Measurements from ENCODE around the gene TCF19. TPM values are rescaled to one million over a fixed set of nuclear protein-coding genes. Genes with fewer than 3 reads are reported as not detected.

Gene TCF19
- total RNA-seq, 4 donors from 2014 or later: 2.3 to 6.7 (median 5.8) TPM

DNA sequence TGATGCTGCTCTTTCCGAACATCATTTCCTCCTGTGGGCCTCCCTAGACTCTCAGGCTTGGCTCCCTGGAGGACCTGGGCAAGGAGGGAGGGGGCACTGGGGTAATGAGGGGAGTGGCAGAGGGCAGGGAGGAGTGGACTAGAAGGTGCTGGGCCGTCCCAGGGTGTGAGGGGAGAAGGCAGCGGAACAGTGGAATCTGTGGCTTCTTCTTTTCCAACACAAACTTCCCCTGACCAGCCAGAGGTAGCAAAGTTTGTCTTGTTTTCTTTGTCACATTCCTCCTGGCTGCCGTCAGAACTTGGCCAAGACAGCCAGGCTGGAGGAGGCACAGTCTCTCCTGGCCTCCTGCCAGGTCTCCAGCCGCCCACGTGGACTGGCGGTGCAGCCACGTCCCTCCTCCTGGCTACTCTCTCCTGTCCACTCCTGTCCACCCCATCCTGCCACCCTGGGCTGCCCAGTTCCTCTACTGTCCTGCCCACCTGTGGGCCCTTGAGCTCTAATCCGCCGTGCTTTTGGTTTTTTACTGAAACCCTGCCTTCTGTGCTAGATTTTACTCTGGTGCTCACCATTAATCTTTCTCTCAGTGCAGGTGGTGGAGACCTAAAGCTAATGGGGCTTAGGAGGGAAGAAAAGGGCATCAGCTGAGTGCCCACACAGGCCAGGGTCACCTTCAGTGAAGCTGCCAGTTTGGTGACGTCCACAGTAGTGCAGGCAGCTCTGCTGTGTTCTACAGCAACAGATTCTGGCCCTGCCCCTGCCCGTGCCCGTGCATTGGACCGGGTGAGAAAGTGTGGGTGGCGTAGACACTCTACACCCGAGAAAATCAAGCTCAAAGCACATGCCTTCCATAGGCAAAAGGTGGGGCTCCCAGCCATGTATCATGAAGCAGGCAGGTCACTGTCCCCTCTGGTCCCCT lies 35.3 kb upstream of the TCF19 start:
- Histone ChIP-seq H3K4me3 (no peak overlapping the region), H3K36me3 (no peaks in the 10 kb centered on the region), H3K4me1 (peaks cover 22 to 56% (median 31%) of the 10 kb centered on the region in 4 donors), H3K27ac (replicated peaks in 1 of 4) (peak overlapping the region; percentile 27 to 76 (median 48)), H3K9me3 (no peaks in the 10 kb centered on the region), H3K27me3 (no peaks in the 10 kb centered on the region)
- DNase-seq (ENCODE audit: extremely low spot score): no peak
- intact Hi-C loops (cut with DNase I): no loop called here
- TF ChIP-seq, protein P1, sequence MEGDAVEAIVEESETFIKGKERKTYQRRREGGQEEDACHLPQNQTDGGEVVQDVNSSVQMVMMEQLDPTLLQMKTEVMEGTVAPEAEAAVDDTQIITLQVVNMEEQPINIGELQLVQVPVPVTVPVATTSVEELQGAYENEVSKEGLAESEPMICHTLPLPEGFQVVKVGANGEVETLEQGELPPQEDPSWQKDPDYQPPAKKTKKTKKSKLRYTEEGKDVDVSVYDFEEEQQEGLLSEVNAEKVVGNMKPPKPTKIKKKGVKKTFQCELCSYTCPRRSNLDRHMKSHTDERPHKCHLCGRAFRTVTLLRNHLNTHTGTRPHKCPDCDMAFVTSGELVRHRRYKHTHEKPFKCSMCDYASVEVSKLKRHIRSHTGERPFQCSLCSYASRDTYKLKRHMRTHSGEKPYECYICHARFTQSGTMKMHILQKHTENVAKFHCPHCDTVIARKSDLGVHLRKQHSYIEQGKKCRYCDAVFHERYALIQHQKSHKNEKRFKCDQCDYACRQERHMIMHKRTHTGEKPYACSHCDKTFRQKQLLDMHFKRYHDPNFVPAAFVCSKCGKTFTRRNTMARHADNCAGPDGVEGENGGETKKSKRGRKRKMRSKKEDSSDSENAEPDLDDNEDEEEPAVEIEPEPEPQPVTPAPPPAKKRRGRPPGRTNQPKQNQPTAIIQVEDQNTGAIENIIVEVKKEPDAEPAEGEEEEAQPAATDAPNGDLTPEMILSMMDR (IDR thresholded peaks at IDR 0.05): no peak
- peak in 1 of 2 donors; percentile 33 for TF ChIP-seq POLR2AphosphoS5 (IDR thresholded peaks at IDR 0.05)
- no peak for TF ChIP-seq POLR2A (IDR thresholded peaks at IDR 0.05; ENCODE audit: low read depth)
- 24% methylated on average over 12 of the region's 16 CpGs for WGBS

DNA sequence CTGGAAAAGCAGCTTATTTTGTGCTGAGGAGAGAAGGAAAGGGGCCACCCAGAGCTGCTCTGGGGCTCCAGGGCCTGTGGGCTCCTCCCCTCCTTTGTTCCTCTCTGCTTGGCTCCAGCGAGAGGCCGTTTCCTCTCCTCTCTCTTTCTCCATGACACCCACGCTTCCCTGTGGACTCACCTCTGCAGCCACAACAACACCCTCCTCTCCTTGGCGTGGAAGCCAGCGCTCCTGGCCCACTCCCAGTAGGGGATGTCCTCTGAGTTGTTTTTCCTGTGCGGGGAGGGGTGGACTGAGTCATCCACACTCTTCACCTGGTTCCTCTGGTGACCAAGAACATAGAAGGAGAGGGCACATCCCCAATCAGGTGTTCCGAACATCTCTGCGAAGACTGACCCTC lies 33.2 kb upstream of the TCF19 start:
- no peak for DNase-seq (ENCODE audit: extremely low spot score)
- H3K27ac ChIP-seq (replicated peaks in 1 of 4): peak overlapping the region in 1 of 4 donors; percentile 6

DNA sequence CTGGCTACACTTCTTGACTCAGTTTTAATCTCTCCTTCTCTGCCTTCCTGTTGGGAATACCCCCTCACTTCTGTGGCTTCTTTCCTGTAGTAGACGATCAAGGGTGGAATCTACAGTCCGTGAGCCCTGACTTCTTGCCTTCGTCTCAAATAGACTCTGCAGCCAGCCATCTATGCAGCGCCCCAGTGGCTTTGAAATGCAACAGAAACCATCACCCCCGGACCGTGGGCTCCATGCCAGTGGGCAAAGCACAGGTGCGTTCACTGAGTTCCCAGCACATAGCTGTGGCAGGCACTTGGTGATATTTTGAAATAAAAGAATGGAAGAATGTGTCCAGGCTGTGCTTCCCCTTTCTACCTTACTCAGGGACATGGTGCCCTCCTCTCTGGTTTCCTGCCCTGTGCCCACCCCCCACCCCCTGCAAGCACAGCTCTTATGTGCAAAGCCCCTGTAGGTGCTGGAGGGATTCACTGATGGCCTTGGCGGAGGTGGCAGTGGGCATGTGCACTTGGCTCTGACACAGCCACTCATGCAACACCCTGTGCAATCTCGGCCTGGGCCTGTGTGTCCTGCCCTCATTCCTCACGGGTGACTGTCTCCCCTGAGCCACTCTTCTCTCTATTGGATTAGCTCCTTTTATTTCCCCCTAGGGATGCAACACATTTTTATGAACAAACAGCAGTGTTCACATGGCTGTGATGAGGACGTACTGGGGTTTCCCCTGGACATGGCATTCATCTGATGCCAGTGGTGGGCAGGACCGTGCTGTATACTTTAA lies 32.6 kb upstream of the TCF19 start:
- intact Hi-C loops (cut with DNase I): no loop called here
- Histone ChIP-seq H3K36me3 (no peaks in the 10 kb centered on the region), H3K4me1 (peaks cover 22 to 51% (median 29%) of the 10 kb centered on the region in 4 donors), H3K9me3 (no peaks in the 10 kb centered on the region), H3K4me3 (no peak overlapping the region), H3K27me3 (no peaks in the 10 kb centered on the region), H3K27ac (replicated peaks in 1 of 4) (peak overlapping the region in 1 of 4 donors; percentile 6)
- 69% methylated on average over 8 of the region's 12 CpGs for WGBS
- TF ChIP-seq POLR2AphosphoS5 (IDR thresholded peaks at IDR 0.05): no peak
- no peak for TF ChIP-seq EP300 (IDR thresholded peaks at IDR 0.05)
- TF ChIP-seq, protein P1 (IDR thresholded peaks at IDR 0.05): no peak
- no peak for TF ChIP-seq POLR2A (IDR thresholded peaks at IDR 0.05; ENCODE audit: low read depth)
- no peak for DNase-seq (ENCODE audit: extremely low spot score)

More for the DNA sequence above, 33.2 kb upstream of the TCF19 start:
- no peaks in the 10 kb centered on the region for H3K27me3 ChIP-seq
- 57% methylated on average over 8 of the region's 8 CpGs for WGBS
- no peaks in the 10 kb centered on the region for H3K36me3 ChIP-seq
- TF ChIP-seq, protein P1 (IDR thresholded peaks at IDR 0.05): no peak
- TF ChIP-seq POLR2A (IDR thresholded peaks at IDR 0.05; ENCODE audit: low read depth) (no peak), EP300 (IDR thresholded peaks at IDR 0.05) (no peak), POLR2AphosphoS5 (IDR thresholded peaks at IDR 0.05) (peak in 1 of 2 donors; percentile 14)
- peaks cover 22 to 51% (median 29%) of the 10 kb centered on the region in 4 donors for H3K4me1 ChIP-seq
- intact Hi-C loops (cut with DNase I): no loop called here
- H3K9me3 ChIP-seq: no peaks in the 10 kb centered on the region
- no peak overlapping the region for H3K4me3 ChIP-seq

DNA sequence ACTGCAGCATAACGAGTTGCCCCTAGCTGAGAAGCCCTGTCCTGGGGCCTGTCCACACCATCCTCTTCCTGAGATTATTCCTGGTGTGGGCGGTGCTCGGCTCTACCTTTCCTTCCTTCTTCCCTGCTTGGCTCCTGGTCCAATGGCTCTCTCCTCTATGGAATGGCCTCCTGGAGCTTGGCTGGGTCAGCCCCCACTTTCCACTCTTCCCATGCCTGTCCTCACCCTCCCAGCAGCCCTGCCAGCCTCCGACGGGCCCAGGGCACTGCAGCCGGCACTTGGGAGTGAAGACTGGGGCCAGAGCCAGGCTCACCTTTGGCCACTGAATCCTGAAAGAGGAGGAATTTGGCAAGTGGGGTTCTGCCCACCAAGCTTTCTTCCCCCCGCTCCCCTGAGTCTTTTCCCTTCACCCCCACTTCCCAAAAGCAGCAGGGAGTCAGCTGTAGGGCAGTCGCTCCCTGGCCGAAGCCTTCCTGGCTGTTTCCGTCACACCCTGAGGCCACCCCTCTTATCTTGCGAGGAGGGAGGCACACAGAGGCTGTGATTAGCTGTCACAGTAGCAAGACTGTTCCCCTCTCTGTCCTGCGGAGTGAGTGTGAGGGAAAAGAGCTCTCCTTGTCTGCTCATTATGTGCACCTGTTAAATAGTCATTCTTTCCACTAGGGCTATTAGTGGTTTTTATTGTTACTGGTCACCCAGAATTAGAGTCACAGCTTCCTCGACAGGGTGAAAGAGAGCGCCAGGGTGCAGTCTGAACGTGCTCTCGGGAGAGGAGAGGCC lies 31.8 kb upstream of the TCF19 start:
- Histone ChIP-seq H3K4me1 (peaks cover 22 to 50% (median 29%) of the 10 kb centered on the region in 4 donors), H3K27me3 (no peaks in the 10 kb centered on the region), H3K4me3 (no peak overlapping the region), H3K27ac (replicated peaks in 1 of 4) (no peak overlapping the region), H3K36me3 (no peaks in the 10 kb centered on the region), H3K9me3 (no peaks in the 10 kb centered on the region)
- TF ChIP-seq, protein P1 (IDR thresholded peaks at IDR 0.05): no peak
- TF ChIP-seq POLR2A (IDR thresholded peaks at IDR 0.05; ENCODE audit: low read depth) (no peak), POLR2AphosphoS5 (IDR thresholded peaks at IDR 0.05) (no peak), EP300 (IDR thresholded peaks at IDR 0.05) (no peak)
- intact Hi-C loops (cut with DNase I): no loop called here
- no peak for DNase-seq (ENCODE audit: extremely low spot score)
- 76% methylated on average over 16 of the region's 16 CpGs for WGBS

All from esophagus muscularis mucosa (tissue), 4 donors.